Mesodermal cell (in vitro differentiated cells): Measurements from ENCODE around the gene IMMT.

Experiments used
- H3K27ac ChIP-seq: 2 replicates; pipeline ENCODE4 v1.7.0; 2013; ENCODE audit warnings: mild to moderate bottlenecking, low read depth, low read length, moderate library complexity; ENCODE audit not compliant: severe bottlenecking
- H3K36me3 ChIP-seq: 2 replicates; pipeline ENCODE4 v1.7.1; 2013; ENCODE audit warnings: mild to moderate bottlenecking, low read length, moderate library complexity; ENCODE audit not compliant: control insufficient read depth, insufficient read depth
- H3K4me1 ChIP-seq: one replicate; pipeline ENCODE4 v1.7.1; 2013; ENCODE audit warnings: mild to moderate bottlenecking, low read length; ENCODE audit not compliant: insufficient read depth, control insufficient read depth, poor library complexity, severe bottlenecking
- H3K4me3 ChIP-seq: 2 replicates; pipeline ENCODE4 v1.7.0; 2013; ENCODE audit warnings: low read length, control low read depth, mild to moderate bottlenecking; ENCODE audit not compliant: insufficient read depth, poor library complexity, severe bottlenecking; ENCODE audit errors: extremely low read depth
- H3K9me3 ChIP-seq: 2 replicates; pipeline ENCODE4 v1.7.1; 2013; ENCODE audit warnings: mild to moderate bottlenecking, low read length, moderate library complexity; ENCODE audit not compliant: control insufficient read depth
- WGBS, 2 experiments: methylation state at CpG; one replicate each; pipeline ENCODE4 v1.1.5; 2013; ENCODE audit warnings: missing lambda C conversion rate in 2 of 2; ENCODE audit not compliant: insufficient coverage in 2 of 2; 5-methylcytosine and 5-hydroxymethylcytosine counted together

The IMMT gene

GRCh38 chr2:86175828-86176227 lies 19.4 kb downstream of the IMMT start:
- 100% methylated on average over 1 of the region's 1 CpG for WGBS, 2 experiments

GRCh38 chr2:86174445-86174844 lies 20.8 kb downstream of the IMMT start:
- WGBS, 2 experiments: 100% methylated on average over 2 of the region's 2 CpGs; no CpG with 5 or more reads in 1 of the 2 experiments
- Histone ChIP-seq H3K9me3 (no peaks in the 10 kb centered on the region), H3K27ac (no peak overlapping the region), H3K4me1 (no peaks in the 10 kb centered on the region), H3K36me3 (peaks cover 76% of the 10 kb centered on the region), H3K4me3 (no peak overlapping the region)

More at GRCh38 chr2:86175828-86176227, 19.4 kb downstream of the IMMT start:
- no peak overlapping the region for H3K4me3 ChIP-seq
- peaks cover 75% of the 10 kb centered on the region for H3K36me3 ChIP-seq
- no peak overlapping the region for H3K27ac ChIP-seq
- H3K4me1 ChIP-seq: no peaks in the 10 kb centered on the region
- no peaks in the 10 kb centered on the region for H3K9me3 ChIP-seq

- Histone ChIP-seq H3K4me1 (no peaks in the 10 kb centered on the region), H3K4me3 (no peak overlapping the region), H3K36me3 (peaks cover 75% of the 10 kb centered on the region), H3K9me3 (no peaks in the 10 kb centered on the region), H3K27ac (no peak overlapping the region)
- WGBS, 2 experiments: 80 to 100% methylated on average over 1 of the region's 2 CpGs
These were observed 22.7 kb downstream of the IMMT start for GRCh38 chr2:86172610-86173009.

GRCh38 chr2:86171295-86171694 lies 24.0 kb downstream of the IMMT start:
- peaks cover 69% of the 10 kb centered on the region for H3K36me3 ChIP-seq
- H3K9me3 ChIP-seq: no peaks in the 10 kb centered on the region
- no peak overlapping the region for H3K27ac ChIP-seq
- WGBS, 2 experiments: no CpG with 5 or more reads among the region's 3 CpGs
- no peaks in the 10 kb centered on the region for H3K4me1 ChIP-seq
- H3K4me3 ChIP-seq: no peak overlapping the region

- peaks cover 66% of the 10 kb centered on the region for H3K36me3 ChIP-seq
- H3K9me3 ChIP-seq: no peaks in the 10 kb centered on the region
- H3K27ac ChIP-seq: no peak overlapping the region
- no peak overlapping the region for H3K4me3 ChIP-seq
- WGBS, 2 experiments: no CpG with 5 or more reads among the region's 4 CpGs
- H3K4me1 ChIP-seq: no peaks in the 10 kb centered on the region
These were observed 24.8 kb downstream of the IMMT start for GRCh38 chr2:86170449-86170848.

- Histone ChIP-seq H3K9me3 (no peaks in the 10 kb centered on the region), H3K4me1 (no peaks in the 10 kb centered on the region), H3K36me3 (peaks cover 92% of the 10 kb centered on the region), H3K27ac (no peak overlapping the region), H3K4me3 (no peak overlapping the region)
- 94 to 100% methylated on average over 3 to 5 of the region's 6 CpGs for WGBS, 2 experiments
These were observed 34.9 kb downstream of the IMMT start for GRCh38 chr2:86160156-86160952.

- no peak overlapping the region for H3K27ac ChIP-seq
- H3K36me3 ChIP-seq: peaks cover 81% of the 10 kb centered on the region
- no peaks in the 10 kb centered on the region for H3K4me1 ChIP-seq
- 100% methylated on average over 3 of the region's 4 CpGs; no CpG with 5 or more reads in 1 of the 2 experiments for WGBS, 2 experiments
- no peaks in the 10 kb centered on the region for H3K9me3 ChIP-seq
- H3K4me3 ChIP-seq: no peak overlapping the region
These were observed 37.0 kb downstream of the IMMT start for GRCh38 chr2:86158286-86158685.

GRCh38 chr2:86157009-86157556 lies 38.2 kb downstream of the IMMT start:
- WGBS, 2 experiments: 90 to 100% methylated on average over 2 of the region's 2 CpGs
- no peaks in the 10 kb centered on the region for H3K4me1 ChIP-seq
- H3K27ac ChIP-seq: no peak overlapping the region
- no peak overlapping the region for H3K4me3 ChIP-seq
- peaks cover 80% of the 10 kb centered on the region for H3K36me3 ChIP-seq
- H3K9me3 ChIP-seq: no peaks in the 10 kb centered on the region

GRCh38 chr2:86150502-86150901 lies 44.8 kb downstream of the IMMT start:
- no peak overlapping the region for H3K4me3 ChIP-seq
- no peaks in the 10 kb centered on the region for H3K9me3 ChIP-seq
- H3K27ac ChIP-seq: no peak overlapping the region
- WGBS, 2 experiments: 88 to 95% methylated on average over 1 to 2 of the region's 2 CpGs
- H3K4me1 ChIP-seq: no peaks in the 10 kb centered on the region
- H3K36me3 ChIP-seq: peaks cover 78% of the 10 kb centered on the region

GRCh38 chr2:86147793-86148192 lies 47.5 kb downstream of the IMMT start:
- WGBS, 2 experiments: 94 to 95% methylated on average over 2 of the region's 2 CpGs
- no peaks in the 10 kb centered on the region for H3K4me1 ChIP-seq
- H3K27ac ChIP-seq: no peak overlapping the region
- H3K36me3 ChIP-seq: peaks cover 93% of the 10 kb centered on the region
- H3K4me3 ChIP-seq: no peak overlapping the region
- H3K9me3 ChIP-seq: no peaks in the 10 kb centered on the region
